PFSK-1 (cell line): ENCODE results near the gene STXBP5.

Experiments used
- FOXP2 ChIP-seq: optimal IDR thresholded peaks from 2 replicates; pipeline ENCODE3; 2011; ENCODE audit warnings: borderline replicate concordance, control low read depth, inconsistent platforms; ENCODE audit not compliant: insufficient read depth; ENCODE audit errors: extremely low read length, extremely low read depth
- POLR2AphosphoS5 ChIP-seq: IDR thresholded peaks from 2 replicates; pipeline ENCODE4 v1.6.1; 2012; ENCODE audit warnings: low read depth, mild to moderate bottlenecking, control low read depth, low read length, moderate library complexity
- SIN3A ChIP-seq: IDR thresholded peaks from 2 replicates; pipeline ENCODE4 v1.6.1; 2012; ENCODE audit warnings: mild to moderate bottlenecking, low read length, moderate library complexity, borderline replicate concordance; ENCODE audit not compliant: insufficient read depth
- TAF1 ChIP-seq: IDR thresholded peaks from 2 replicates; pipeline ENCODE4 v1.6.1; 2012; ENCODE audit warnings: low read length, control low read depth, borderline replicate concordance; ENCODE audit not compliant: insufficient read depth
- TF ChIP-seq, protein P1 (sequence below), 2 experiments: IDR thresholded peaks; 2 replicates each; pipeline versions ENCODE4 v1.6.1 to v1.8.0; 2011 to 2012; ENCODE audit warnings: low read depth in 2 of 2, low read length in 2 of 2, control low read depth in 1 of 2, inconsistent platforms in 1 of 2, mild to moderate bottlenecking in 1 of 2, moderate library complexity in 1 of 2; ENCODE audit not compliant: insufficient read depth in 1 of 2

Gene STXBP5

DNA sequence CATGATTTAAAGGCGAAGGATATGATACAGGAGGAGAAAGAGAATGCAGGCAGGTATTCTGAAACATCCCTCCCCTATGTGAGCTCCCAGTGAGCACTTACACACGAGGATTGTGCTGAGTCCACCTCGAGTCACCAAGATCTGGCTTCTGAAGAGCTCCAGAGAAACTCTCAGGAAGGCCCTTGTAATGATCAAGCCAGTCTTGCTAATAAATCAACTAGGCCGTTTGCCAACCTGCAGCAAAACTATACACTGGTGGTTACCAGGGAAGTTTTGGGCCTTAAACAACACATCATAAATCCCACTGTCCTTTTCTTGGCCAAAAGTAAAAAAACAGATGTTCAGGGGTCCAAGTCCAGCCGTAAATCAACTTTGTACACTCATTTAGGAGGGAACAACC, 79.2 kb downstream of the STXBP5 start:
- TF ChIP-seq, protein P1, sequence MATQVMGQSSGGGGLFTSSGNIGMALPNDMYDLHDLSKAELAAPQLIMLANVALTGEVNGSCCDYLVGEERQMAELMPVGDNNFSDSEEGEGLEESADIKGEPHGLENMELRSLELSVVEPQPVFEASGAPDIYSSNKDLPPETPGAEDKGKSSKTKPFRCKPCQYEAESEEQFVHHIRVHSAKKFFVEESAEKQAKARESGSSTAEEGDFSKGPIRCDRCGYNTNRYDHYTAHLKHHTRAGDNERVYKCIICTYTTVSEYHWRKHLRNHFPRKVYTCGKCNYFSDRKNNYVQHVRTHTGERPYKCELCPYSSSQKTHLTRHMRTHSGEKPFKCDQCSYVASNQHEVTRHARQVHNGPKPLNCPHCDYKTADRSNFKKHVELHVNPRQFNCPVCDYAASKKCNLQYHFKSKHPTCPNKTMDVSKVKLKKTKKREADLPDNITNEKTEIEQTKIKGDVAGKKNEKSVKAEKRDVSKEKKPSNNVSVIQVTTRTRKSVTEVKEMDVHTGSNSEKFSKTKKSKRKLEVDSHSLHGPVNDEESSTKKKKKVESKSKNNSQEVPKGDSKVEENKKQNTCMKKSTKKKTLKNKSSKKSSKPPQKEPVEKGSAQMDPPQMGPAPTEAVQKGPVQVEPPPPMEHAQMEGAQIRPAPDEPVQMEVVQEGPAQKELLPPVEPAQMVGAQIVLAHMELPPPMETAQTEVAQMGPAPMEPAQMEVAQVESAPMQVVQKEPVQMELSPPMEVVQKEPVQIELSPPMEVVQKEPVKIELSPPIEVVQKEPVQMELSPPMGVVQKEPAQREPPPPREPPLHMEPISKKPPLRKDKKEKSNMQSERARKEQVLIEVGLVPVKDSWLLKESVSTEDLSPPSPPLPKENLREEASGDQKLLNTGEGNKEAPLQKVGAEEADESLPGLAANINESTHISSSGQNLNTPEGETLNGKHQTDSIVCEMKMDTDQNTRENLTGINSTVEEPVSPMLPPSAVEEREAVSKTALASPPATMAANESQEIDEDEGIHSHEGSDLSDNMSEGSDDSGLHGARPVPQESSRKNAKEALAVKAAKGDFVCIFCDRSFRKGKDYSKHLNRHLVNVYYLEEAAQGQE (IDR thresholded peaks at IDR 0.05; ENCODE audit: insufficient read depth in 1 of 2, low read depth in 2 of 2, low read length in 2 of 2), result no peak

DNA sequence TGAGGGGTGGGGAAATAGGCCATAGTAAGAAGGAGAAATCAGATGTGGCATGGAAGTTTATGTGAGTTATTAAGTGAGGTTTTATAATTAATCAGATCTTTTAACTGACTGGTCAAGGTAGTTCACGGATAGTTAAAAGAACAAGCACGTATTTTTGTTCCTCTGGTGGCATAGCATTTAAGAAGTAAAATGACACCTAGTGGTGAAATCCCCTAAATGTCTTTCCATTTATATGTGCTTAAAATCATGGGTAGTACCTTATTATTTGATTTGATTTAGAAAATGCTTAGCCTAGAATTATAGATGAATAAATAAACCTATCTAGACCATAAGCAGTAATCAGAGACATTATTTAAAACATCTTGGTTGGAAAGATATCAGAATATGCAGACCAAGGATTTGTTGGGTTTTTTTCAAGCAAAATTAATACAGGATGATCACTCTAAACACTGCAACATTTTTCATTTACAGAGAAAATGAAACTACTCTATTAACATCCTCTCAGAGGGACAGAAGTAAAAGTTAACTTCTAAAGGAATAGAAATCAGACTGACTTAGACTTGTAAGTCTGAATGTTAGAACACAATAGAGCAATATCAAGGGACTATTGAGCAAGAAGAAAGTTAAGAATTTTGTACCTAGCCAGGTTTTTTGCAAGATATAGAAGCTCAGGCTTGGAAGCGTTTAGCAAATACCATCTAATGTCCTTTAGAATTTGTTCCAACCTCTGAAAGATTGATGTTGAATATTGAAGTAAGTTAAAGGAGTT, 81.1 kb downstream of the STXBP5 start:
- TF ChIP-seq POLR2AphosphoS5, result no peak
- TF ChIP-seq SIN3A, result no peak
- TF ChIP-seq, protein P1 (IDR thresholded peaks at IDR 0.05; ENCODE audit: insufficient read depth in 1 of 2, low read depth in 2 of 2, low read length in 2 of 2), result no peak
- TF ChIP-seq FOXP2, result no peak
- no peak; the same call in 1 of the 2 replicates for TF ChIP-seq TAF1

DNA sequence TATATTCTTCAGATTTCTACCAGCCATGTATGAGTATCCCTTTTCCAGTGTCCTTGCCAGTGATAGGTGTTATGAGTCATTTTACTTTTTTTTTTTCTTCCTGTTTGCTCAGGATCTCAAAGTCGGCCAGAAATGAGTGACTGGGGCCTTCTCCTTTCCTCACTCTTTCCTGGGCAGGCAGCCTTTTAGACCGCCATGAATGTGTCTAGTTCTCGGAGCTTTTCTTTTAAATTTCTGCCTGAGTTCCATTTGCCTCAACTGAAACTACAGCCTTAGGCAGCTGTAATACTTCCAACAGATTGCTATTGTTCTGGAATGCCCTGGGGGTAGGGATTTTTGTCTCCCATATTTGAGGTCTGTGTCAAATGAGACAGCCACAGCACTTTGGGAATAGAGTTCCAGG, 83.7 kb downstream of the STXBP5 start:
- TF ChIP-seq, protein P1 (IDR thresholded peaks at IDR 0.05; ENCODE audit: insufficient read depth in 1 of 2, low read depth in 2 of 2, low read length in 2 of 2), result no peak
- TF ChIP-seq SIN3A, result no peak

DNA sequence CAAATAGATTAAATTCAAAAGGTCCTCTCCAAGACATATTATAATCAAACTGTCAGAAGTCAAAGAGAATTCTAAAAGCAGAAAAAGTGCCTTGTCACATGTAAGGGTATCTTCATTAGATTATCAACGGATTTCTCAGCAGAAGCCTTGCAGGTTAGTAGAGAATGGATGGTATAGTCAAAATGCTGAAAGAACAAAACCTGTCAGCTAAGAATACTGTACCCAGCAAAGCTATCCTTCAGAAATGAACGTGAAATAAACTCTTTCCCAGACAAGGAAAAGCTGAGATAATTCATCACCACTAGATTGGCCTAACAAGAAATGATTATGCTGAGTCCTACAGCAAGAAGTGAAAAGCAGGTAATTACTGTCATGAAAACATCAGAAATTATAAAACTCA, 92.9 kb downstream of the STXBP5 start:
- TF ChIP-seq, protein P1 (IDR thresholded peaks at IDR 0.05; ENCODE audit: insufficient read depth in 1 of 2, low read depth in 2 of 2, low read length in 2 of 2), result no peak
- TF ChIP-seq TAF1 (no peak), SIN3A (no peak), FOXP2 (no peak), POLR2AphosphoS5 (no peak)

DNA sequence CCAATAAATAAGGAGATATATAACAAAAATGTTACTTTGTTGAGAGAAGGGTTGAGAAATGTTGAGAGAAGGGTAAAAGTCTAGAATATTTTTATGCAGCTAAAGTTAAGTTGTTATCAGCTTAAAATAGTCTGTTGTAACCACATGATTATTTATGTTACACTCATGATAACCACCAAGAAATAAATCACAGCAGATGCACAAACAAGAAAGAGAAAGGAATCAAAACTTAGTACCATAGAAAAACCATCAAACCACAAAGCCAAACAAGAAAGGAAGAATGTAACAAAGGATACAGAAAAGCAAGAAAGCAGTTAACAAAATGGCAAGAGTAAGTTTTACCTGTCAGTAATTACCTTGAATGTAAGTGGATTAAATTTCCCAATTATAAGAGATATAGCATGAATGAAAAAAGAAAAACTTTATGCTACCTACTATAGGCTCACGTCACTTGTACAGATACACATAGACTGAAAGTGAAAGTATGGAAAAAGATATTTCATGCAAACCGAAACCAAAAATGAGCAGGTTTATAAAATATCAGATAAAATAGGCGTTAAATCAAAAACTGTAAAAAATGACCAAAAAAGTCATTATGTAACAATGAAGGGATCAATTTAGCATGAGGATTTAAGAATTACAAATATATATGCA, 93.6 kb downstream of the STXBP5 start:
- no peak for TF ChIP-seq SIN3A
- TF ChIP-seq FOXP2, result no peak
- TF ChIP-seq TAF1, result no peak
- TF ChIP-seq, protein P1 (IDR thresholded peaks at IDR 0.05; ENCODE audit: insufficient read depth in 1 of 2, low read depth in 2 of 2, low read length in 2 of 2), result no peak
